Vagina (tissue), 2 donors: ENCODE data around the gene MEDAG.

ENCODE experiments used
- POLR2A ChIP-seq, 2 donors: fragments of 450-650 bp; IDR thresholded peaks; one replicate each; pipeline ENCODE4 v1.6.1; 2017; ENCODE audit warnings: antibody characterized with exemption in 2 of 2, mild to moderate bottlenecking in 2 of 2, moderate library complexity in 2 of 2
- TF ChIP-seq, protein P1 (sequence below), 3 experiments: fragments of 450-650 bp in 2 of 3; fragments of 200-600 bp in 1 of 3; sonication (generic) in 1 of 3; IDR thresholded peaks; one replicate each; pipeline ENCODE4 v1.5.1; 2017 to 2019; ENCODE audit warnings: antibody characterized with exemption in 3 of 3, mild to moderate bottlenecking in 2 of 3, moderate library complexity in 2 of 3

DNA sequence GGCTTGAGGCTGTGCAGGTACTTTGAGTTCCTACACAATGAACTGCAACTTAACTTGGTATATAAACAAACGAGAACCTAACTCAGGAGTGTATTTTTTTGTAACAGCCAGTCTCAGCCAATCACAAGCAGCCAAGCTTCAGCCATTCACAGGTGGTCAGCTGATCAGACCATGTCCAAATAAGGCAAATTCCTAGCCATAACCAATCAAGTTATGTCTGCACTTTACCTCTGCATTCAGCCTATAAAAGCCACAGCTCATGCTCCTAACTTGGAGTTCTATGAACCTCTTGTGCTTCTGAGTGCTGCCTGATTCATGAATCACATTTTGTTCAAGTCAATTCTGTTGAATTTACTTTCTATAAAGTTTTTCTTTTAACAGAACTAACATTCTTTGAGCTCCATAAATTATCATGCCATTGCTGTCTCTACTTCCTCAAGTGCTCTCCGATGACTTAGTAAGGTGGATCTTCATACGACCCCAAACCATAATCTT, 16.8 kb upstream of the MEDAG start:
- no peak for TF ChIP-seq POLR2A (IDR thresholded peaks at IDR 0.05)
- TF ChIP-seq, protein P1, sequence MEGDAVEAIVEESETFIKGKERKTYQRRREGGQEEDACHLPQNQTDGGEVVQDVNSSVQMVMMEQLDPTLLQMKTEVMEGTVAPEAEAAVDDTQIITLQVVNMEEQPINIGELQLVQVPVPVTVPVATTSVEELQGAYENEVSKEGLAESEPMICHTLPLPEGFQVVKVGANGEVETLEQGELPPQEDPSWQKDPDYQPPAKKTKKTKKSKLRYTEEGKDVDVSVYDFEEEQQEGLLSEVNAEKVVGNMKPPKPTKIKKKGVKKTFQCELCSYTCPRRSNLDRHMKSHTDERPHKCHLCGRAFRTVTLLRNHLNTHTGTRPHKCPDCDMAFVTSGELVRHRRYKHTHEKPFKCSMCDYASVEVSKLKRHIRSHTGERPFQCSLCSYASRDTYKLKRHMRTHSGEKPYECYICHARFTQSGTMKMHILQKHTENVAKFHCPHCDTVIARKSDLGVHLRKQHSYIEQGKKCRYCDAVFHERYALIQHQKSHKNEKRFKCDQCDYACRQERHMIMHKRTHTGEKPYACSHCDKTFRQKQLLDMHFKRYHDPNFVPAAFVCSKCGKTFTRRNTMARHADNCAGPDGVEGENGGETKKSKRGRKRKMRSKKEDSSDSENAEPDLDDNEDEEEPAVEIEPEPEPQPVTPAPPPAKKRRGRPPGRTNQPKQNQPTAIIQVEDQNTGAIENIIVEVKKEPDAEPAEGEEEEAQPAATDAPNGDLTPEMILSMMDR (IDR thresholded peaks at IDR 0.05): no peak
